ENCODE results near the gene KLHL5. TPM values are rescaled to one million over a fixed set of nuclear protein-coding genes. Genes with fewer than 3 reads are reported as not detected.

Gene KLHL5
- total and polyA plus RNA-seq, 9 of the 15 experiments (the other 6 are each of a cell fraction or from before 2014, with no cell fraction given) = 8.0 to 30.8 (median 22.1) TPM

- Histone ChIP-seq H2AFZ (ENCODE audit: low read depth, low read length) (no peak overlapping the region), H3K36me3 (ENCODE audit: control insufficient read depth, insufficient read depth, low read length) (no peaks in the 10 kb centered on the region), H3K9ac (ENCODE audit: insufficient read depth in 1 of 2, low read depth in 2 of 2, low read length in 2 of 2) (no peak overlapping the region), H3K4me3 (no peak overlapping the region), H4K20me1 (replicated peaks; ENCODE audit: control insufficient read depth, insufficient read depth, low read length) (no peaks in the 10 kb centered on the region), H3K79me2 (ENCODE audit: control insufficient read depth, insufficient read depth, low read length) (peaks cover 31% of the 10 kb centered on the region), H3K27me3 (ENCODE audit: control insufficient read depth in 2 of 2, insufficient read depth in 2 of 2, low read length in 2 of 2) (no peaks in the 10 kb centered on the region), H3K9me3 (replicated peaks; ENCODE audit: control insufficient read depth, insufficient read depth, low read depth, low read length) (no peaks in the 10 kb centered on the region), H3K4me1 (replicated peaks in 1 of 2; ENCODE audit: control insufficient read depth in 2 of 2, insufficient read depth in 2 of 2, low read length in 2 of 2) (peaks cover 0 to 18% of the 10 kb centered on the region in 2 experiments; a peak in 4 of 5 replicates), H3K27ac (ENCODE audit: extremely low read depth, low read depth, low read length) (no peak overlapping the region), H3K4me2 (ENCODE audit: insufficient read depth, low read length) (no peak overlapping the region), H3K9me1 (ENCODE audit: control insufficient read depth, insufficient read depth, low read length) (no peaks in the 10 kb centered on the region)
- CTCF ChIA-PET (ENCODE audit: low intra/inter-chr PET ratio) = no interaction called here
- DNase-seq (ENCODE audit: extremely low read depth in 1 of 4, low spot score in 3 of 4) (no peak), ATAC-seq (no peak), FAIRE-seq (no peak)
- WGBS (ENCODE audit: insufficient coverage, low coverage, missing lambda C conversion rate) = 91% methylated on average over 1 of the region's 1 CpG
- intact Hi-C loops (cut with micrococcal nuclease) = loop anchor here (5.0 kb wide), 1 partner anchor 146 kb away; no protein-coding TSS in a partner anchor
- TF ChIP-seq MED1 (CRISPR knock-in tag; IDR thresholded peaks at IDR 0.05; ENCODE audit: borderline replicate concordance) (no peak), EGR1 (conservative IDR thresholded peaks at IDR 0.05) (no peak), FOSL1 (tag; conservative IDR thresholded peaks at IDR 0.05) (no peak), HDGF (IDR thresholded peaks at IDR 0.05) (no peak), TARDBP (IDR thresholded peaks at IDR 0.05) (no peak), PBX2 (CRISPR knock-in tag; IDR thresholded peaks at IDR 0.05; ENCODE audit: low read depth) (no peak), PBX2 (tag; conservative IDR thresholded peaks at IDR 0.05; ENCODE audit: low read depth) (no peak), RREB1 (CRISPR knock-in tag; IDR thresholded peaks at IDR 0.05) (no peak), SOX6 (IDR thresholded peaks at IDR 0.05) (no peak), ZNF224 (CRISPR knock-in tag; IDR thresholded peaks at IDR 0.05) (no peak), HMGN3 (IDR thresholded peaks at IDR 0.05; ENCODE audit: borderline replicate concordance, extremely low read depth, insufficient read length, low read depth, low read length) (no peak), NCOA6 (IDR thresholded peaks at IDR 0.05) (no peak), FOXA1 (IDR thresholded peaks at IDR 0.05; ENCODE audit: borderline replicate concordance) (no peak), SP1 (CRISPR knock-in tag; IDR thresholded peaks at IDR 0.05) (no peak), KLF16 (IDR thresholded peaks at IDR 0.05) (no peak)
- in situ Hi-C loops (cut with MboI) = no loop called here
- no TSS peak for BruUV-seq (replicated peaks)
- POLR2A ChIA-PET = no interaction called here
These were observed 13.7 kb upstream of the KLHL5 start for GRCh38 chr4:39048311-39048710.
